Measurements from ENCODE around the gene ZNF827. TPM values are rescaled to one million over a fixed set of nuclear protein-coding genes. Genes with fewer than 3 reads are reported as not detected.

Gene ZNF827
- total and polyA plus RNA-seq, 9 of the 15 experiments (the other 6 are each of a cell fraction or from before 2014, with no cell fraction given), result 0.07 to 0.40 TPM; not detected in 7

GRCh38 chr4:145840162-145840768, 98.4 kb downstream of the ZNF827 start (continued):
- TF ChIP-seq CTCF (IDR thresholded peaks at IDR 0.05 in 2 of 3, conservative IDR thresholded peaks at IDR 0.05 in 1 of 3; ENCODE audit: insufficient read depth in 2 of 3, low read depth in 1 of 3, low read length in 3 of 3), result peak; percentile 35 to 47 (median 40)
- TF ChIP-seq FOXP1 (CRISPR knock-in tag; IDR thresholded peaks at IDR 0.05), result no peak
- no peak for TF ChIP-seq CREB3L1 (IDR thresholded peaks at IDR 0.05; ENCODE audit: borderline replicate concordance, low read depth)
- TF ChIP-seq MEIS2 (IDR thresholded peaks at IDR 0.05; ENCODE audit: partially characterized antibody), result peak; percentile 2
- TF ChIP-seq ATF1 (CRISPR knock-in tag; IDR thresholded peaks at IDR 0.05), result no peak
- TF ChIP-seq ATF1 (tag; IDR thresholded peaks at IDR 0.05), result 0 out of 2 replicates have a peak, but pooled peaks have one; percentile 34
- TF ChIP-seq NFYB (IDR thresholded peaks at IDR 0.05; ENCODE audit: extremely low read depth, insufficient read length), result no peak
- TF ChIP-seq ZBTB9 (CRISPR knock-in tag; IDR thresholded peaks at IDR 0.05), result no peak
- peak; percentile 3 for TF ChIP-seq CTCFL (IDR thresholded peaks at IDR 0.05; ENCODE audit: borderline replicate concordance, insufficient read depth, low read depth, low read length, poor library complexity, severe bottlenecking)
- TF ChIP-seq GTF2F1 (IDR thresholded peaks at IDR 0.05; ENCODE audit: low read depth, low read length), result no peak
- no peak for TF ChIP-seq E2F1 (CRISPR knock-in tag; IDR thresholded peaks at IDR 0.05)

All from K562 (cell line).